Measurements from ENCODE around the gene GOLGA8B.

GRCh38 chr15:34613997-34614396, 30.5 kb upstream of the GOLGA8B start:
- TF ChIP-seq POLR2A (IDR thresholded peaks at IDR 0.05) = no peak
- TF ChIP-seq, protein P1, sequence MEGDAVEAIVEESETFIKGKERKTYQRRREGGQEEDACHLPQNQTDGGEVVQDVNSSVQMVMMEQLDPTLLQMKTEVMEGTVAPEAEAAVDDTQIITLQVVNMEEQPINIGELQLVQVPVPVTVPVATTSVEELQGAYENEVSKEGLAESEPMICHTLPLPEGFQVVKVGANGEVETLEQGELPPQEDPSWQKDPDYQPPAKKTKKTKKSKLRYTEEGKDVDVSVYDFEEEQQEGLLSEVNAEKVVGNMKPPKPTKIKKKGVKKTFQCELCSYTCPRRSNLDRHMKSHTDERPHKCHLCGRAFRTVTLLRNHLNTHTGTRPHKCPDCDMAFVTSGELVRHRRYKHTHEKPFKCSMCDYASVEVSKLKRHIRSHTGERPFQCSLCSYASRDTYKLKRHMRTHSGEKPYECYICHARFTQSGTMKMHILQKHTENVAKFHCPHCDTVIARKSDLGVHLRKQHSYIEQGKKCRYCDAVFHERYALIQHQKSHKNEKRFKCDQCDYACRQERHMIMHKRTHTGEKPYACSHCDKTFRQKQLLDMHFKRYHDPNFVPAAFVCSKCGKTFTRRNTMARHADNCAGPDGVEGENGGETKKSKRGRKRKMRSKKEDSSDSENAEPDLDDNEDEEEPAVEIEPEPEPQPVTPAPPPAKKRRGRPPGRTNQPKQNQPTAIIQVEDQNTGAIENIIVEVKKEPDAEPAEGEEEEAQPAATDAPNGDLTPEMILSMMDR (IDR thresholded peaks at IDR 0.05) = no peak

All from suprapubic skin (tissue), 3 donors.